GM08714 (cell line): Measurements from ENCODE around the gene KRTAP1-3.
"Not testable (repeated sequence)": the region's sequence is repeated elsewhere in the genome, so short reads cannot be mapped to it uniquely, and the experiment has no call there.

ENCODE experiments used
- H3K4me3 ChIP-seq: fragments of 200-500 bp; sonication (Bioruptor generic); 2 replicates; pipeline ENCODE4 v1.5.1; 2014; ENCODE audit warnings: mild to moderate bottlenecking, low read length, inconsistent platforms
- ZNF274 ChIP-seq: IDR thresholded peaks from 2 replicates; pipeline ENCODE4 v1.6.1; 2012; ENCODE audit warnings: mild to moderate bottlenecking, low read depth, low read length

The KRTAP1-3 gene

GRCh38 chr17:41008811-41009210, 25.9 kb downstream of the KRTAP1-3 start, which contains the start of gene KRTAP3-1:
TSS of gene KRTAP3-1 (minus strand) at chr17:41009128. CDS start at chr17:41009074, 54 bp downstream.
- no peak for TF ChIP-seq ZNF274

GRCh38 chr17:41004397-41004796, 30.3 kb downstream of the KRTAP1-3 start:
- no peak for TF ChIP-seq ZNF274
- no peak overlapping the region for H3K4me3 ChIP-seq

More at GRCh38 chr17:41008811-41009210, 25.9 kb downstream of the KRTAP1-3 start, which contains the start of gene KRTAP3-1:
- H3K4me3 ChIP-seq: no peak within 1 kb of the TSS

GRCh38 chr17:41003926-41004325, 30.7 kb downstream of the KRTAP1-3 start:
- no peak overlapping the region for H3K4me3 ChIP-seq
- TF ChIP-seq ZNF274: no peak

- H3K4me3 ChIP-seq: no peak overlapping the region
- TF ChIP-seq ZNF274: no peak
These were observed 31.9 kb downstream of the KRTAP1-3 start for GRCh38 chr17:41002814-41003213.

GRCh38 chr17:41001795-41002194, 32.9 kb downstream of the KRTAP1-3 start:
- H3K4me3 ChIP-seq: no peak overlapping the region
- TF ChIP-seq ZNF274: no peak

- H3K4me3 ChIP-seq: not testable (repeated sequence)
These were observed 35.1 kb downstream of the KRTAP1-3 start, which contains the start of gene KRTAP3-2 for GRCh38 chr17:40999563-40999962. TSS of gene KRTAP3-2 (minus strand) at chr17:40999906. CDS start at chr17:40999853, 53 bp downstream.

GRCh38 chr17:40997361-40997760, 37.3 kb downstream of the KRTAP1-3 start:
- TF ChIP-seq ZNF274: no peak
- H3K4me3 ChIP-seq: no peak overlapping the region

GRCh38 chr17:40996829-40997228, 37.8 kb downstream of the KRTAP1-3 start:
- no peak overlapping the region for H3K4me3 ChIP-seq
- TF ChIP-seq ZNF274: no peak

GRCh38 chr17:40995116-40995515, 39.6 kb downstream of the KRTAP1-3 start:
- no peak overlapping the region for H3K4me3 ChIP-seq
- TF ChIP-seq ZNF274: no peak

- H3K4me3 ChIP-seq: no peak within 1 kb of the TSS
- TF ChIP-seq ZNF274: no peak
These were observed 40.8 kb downstream of the KRTAP1-3 start, which contains the start of gene KRTAP3-3 for GRCh38 chr17:40993839-40994238. TSS of gene KRTAP3-3 (minus strand) at chr17:40994164. CDS start at chr17:40994097, 67 bp downstream.

GRCh38 chr17:40993084-40993483, 41.6 kb downstream of the KRTAP1-3 start:
- H3K4me3 ChIP-seq: no peak overlapping the region
- TF ChIP-seq ZNF274: no peak

GRCh38 chr17:40992666-40993065, 42.0 kb downstream of the KRTAP1-3 start:
- H3K4me3 ChIP-seq: no peak overlapping the region
- no peak for TF ChIP-seq ZNF274

- no peak for TF ChIP-seq ZNF274
- no peak overlapping the region for H3K4me3 ChIP-seq
These were observed 47.8 kb downstream of the KRTAP1-3 start for GRCh38 chr17:40986920-40987319.

GRCh38 chr17:40984226-40984625, 50.4 kb downstream of the KRTAP1-3 start, which contains the start of gene KRT40:
TSS of gene KRT40 (minus strand) at chr17:40984326. CDS start at chr17:40984273, 53 bp downstream.
- TF ChIP-seq ZNF274: no peak
- H3K4me3 ChIP-seq: no peak within 1 kb of the TSS
